GM12873 (cell line): Measurements from ENCODE around the gene DNASE1L2.

ENCODE experiments used
- CTCF ChIP-seq: IDR thresholded peaks from 2 replicates; pipeline ENCODE4 v1.5.1; 2012; ENCODE audit warnings: low read depth, mild to moderate bottlenecking, moderate library complexity, low read length, control low read depth; ENCODE audit not compliant: insufficient read depth; ENCODE audit errors: missing control alignments

The DNASE1L2 gene

GRCh38 chr16:2209258-2210008 is 26.8 kb upstream of the DNASE1L2 start:
- TF ChIP-seq CTCF = no peak

GRCh38 chr16:2210009-2210332 is 26.3 kb upstream of the DNASE1L2 start:
- TF ChIP-seq CTCF = no peak

- TF ChIP-seq CTCF = no peak
Observed at GRCh38 chr16:2210386-2211365, 25.6 kb upstream of the DNASE1L2 start, which contains the start of gene BRICD5. Gene BRICD5 (minus strand): TSS chr16:2210863. CDS start chr16:2210833, 30 bp downstream.

- TF ChIP-seq CTCF = no peak
Observed at GRCh38 chr16:2211923-2212347, 24.3 kb upstream of the DNASE1L2 start.

GRCh38 chr16:2212362-2213324 is 23.6 kb upstream of the DNASE1L2 start:
- no peak for TF ChIP-seq CTCF

- TF ChIP-seq CTCF = no peak
Observed at GRCh38 chr16:2213817-2214718, 22.2 kb upstream of the DNASE1L2 start.
